IPS DF 4.7 (cell line): ENCODE measurements around the gene RPS6KL1.

Source experiments
- DNase-seq: peaks from one replicate; pipeline ENCODE4 v3.0.0-alpha.2; 2013; ENCODE audit warnings: low spot score; ENCODE audit errors: extremely low read depth

The RPS6KL1 gene

DNA sequence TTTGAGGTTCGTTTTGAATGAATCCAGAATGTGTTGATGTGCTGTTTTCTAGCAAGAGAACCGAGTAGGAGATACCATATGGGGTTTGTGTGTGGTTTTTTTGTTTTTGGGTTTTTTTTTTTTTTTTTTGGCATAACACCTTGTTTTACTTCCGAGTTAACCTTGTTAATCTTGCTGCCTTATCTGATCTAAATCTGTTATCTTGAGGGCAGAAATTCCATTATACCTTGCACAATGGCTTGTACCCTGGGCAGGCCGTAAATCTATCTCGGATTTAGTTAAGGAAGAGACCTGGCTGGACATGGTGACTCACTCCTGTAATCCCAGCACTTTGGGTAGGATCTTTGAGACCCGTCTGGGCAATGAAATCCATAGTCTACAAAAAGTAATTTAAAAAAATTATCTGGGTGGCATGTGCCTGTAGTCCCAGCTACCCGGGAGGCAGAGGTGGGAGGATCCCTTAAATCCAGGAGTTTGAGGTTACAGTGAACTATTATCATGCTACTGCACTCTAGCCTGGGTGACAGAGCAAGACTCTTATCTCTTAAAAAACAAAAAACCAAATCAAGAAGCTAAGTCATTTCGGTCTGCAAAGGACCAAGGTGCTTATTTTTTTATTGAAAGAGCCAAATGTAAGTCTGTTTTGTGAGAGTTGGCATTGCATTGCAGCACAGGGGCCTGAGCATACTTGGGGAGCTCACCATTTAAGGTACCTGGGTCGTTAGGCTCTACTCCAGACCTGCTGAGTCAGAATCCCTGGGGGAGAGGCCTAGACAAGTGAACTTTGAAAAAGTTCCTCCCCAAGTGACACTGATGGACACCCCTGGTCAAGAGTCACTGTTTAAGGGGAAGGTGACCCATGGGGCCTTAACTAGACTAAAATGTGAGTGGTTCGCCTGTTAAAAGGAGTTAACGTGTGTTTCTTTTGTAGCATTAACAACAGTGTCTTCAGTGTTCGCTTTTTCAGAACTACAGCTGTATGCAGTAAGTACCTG lies 34.6 kb downstream of the RPS6KL1 start:
- DNase-seq = no peak

DNA sequence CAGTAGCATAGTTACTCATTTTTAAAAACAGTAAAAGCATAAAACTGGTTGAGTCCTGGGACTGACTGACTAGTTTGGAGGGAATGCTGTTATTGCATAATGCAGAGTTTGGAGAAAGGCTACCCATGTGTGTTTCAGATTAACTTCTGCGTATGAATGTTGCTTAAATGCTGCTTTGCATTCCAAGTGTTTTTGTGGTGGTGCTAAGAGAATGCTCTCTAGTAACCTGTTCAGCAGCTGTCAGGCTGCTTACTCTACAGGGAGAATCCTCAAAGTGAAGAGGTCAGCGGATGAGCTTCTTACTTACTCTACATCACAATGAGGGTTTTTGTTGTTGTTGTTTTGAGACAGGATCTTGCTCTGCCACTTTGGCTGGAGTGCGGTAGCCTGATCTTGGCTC lies 37.1 kb downstream of the RPS6KL1 start:
- peak; percentile 58 for DNase-seq

DNA sequence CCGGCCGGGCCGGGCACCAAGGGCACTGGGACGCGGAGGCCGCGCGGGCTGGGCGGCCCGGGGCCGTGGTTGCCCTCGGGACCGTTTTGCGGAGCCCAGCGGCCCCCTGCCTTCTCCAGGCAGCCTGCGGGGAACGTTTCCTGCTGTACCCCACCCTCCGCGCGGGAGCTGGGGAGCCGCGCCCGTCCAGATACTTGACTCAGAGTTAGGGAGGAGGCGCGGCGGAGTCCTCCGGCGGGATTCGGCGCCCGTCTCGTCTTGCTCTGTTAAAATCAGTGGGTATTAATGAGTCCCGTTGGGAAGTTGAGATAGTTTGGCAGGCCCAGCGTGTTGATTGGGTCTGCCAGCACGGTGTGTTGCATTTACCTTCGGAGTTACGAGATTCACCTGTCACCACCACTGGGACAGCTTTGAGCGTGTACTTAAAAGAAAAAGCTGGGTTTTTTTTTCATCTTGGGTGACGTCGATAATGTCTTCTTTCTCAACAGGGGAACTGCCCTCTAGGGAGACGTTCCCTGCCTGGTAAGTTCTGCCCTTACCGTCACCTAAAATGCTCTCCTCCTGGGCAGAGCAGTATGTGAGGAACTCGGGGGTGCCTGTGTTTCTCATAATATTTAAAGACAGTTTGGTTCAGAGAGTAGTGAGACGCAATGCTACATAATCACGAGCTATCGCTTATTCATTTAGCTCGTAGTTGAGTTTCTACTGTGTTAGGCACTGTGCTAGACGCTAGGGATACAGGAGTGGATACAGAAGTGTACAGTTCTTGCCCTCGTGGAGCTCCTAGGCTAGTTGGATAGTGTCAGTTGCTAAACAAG lies 40.7 kb downstream of the RPS6KL1 start:
- no peak for DNase-seq

DNA sequence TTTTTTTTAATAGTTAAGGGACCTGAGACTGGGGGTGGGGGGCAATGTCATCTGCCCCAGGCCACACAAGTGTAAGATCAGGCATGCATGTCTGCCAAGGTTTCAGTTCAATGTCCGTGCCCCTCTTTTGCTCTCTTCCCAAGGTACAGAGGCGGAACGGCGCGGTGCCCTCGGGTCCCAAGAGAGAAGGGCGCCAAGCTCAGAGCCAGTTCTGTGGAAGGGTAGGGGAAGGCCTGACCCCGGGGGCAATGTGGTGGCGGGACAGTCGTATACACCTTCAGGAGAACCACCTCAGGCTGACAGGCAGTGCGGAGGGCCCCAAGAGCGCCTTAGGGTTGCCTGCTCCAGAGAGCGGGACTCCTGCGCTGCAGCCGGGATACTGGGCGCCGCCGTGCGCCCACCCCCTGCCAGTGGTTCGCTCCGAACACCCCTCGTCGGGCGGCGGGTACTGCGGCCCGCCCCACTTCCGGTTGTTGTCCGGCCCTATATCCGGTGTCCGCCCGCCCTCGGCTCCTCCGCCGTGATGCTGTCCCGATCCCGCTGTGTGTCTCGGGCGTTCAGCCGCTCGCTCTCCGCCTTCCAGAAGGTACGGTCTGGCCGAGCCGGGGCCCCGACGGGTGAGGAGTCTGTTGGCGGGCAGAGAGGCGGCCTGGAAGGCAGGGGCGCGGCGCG lies 41.5 kb downstream of the RPS6KL1 start, which contains the start of gene DLST:
Gene DLST (plus strand): TSS at position 486 of the 672 bp plus-strand sequence. CDS start 38 bp downstream, at position 524.
- peak; percentile 72 for DNase-seq

DNA sequence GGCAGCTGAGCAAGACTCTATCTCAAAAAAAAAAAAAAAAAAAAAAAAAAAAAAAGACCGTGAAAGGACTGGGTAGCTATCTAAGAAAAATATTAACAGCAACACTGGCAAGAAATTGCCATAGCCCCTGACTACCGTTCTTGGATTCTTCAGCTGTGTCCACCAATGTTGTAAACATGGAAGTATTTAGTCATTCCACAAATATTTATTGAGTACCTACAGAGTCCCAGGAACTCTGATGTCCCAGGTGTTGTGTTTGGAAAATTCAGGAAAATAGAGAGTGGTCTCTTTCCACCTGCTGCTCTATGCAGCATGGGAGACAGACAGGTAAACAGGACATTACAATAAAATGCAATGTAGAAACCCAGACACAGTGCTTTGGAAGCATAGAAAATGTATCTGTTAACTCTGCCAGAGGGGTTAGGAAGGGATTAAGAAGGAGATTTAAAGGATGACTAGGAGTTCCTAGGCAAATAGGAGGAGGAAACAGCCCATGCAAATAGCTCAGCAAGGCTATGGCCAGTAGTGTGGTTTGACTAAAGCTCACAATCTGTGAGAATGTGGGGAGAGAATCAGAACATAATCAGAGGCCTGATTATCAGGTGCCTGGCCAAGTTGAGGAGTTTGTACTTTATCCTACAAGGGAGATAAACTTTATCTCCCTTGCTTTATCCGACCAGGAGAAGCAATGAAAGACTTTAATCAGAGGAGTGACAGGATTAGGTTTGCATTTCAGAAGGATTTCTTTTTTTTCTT lies 43.5 kb downstream of the RPS6KL1 start:
- no peak for DNase-seq

DNA sequence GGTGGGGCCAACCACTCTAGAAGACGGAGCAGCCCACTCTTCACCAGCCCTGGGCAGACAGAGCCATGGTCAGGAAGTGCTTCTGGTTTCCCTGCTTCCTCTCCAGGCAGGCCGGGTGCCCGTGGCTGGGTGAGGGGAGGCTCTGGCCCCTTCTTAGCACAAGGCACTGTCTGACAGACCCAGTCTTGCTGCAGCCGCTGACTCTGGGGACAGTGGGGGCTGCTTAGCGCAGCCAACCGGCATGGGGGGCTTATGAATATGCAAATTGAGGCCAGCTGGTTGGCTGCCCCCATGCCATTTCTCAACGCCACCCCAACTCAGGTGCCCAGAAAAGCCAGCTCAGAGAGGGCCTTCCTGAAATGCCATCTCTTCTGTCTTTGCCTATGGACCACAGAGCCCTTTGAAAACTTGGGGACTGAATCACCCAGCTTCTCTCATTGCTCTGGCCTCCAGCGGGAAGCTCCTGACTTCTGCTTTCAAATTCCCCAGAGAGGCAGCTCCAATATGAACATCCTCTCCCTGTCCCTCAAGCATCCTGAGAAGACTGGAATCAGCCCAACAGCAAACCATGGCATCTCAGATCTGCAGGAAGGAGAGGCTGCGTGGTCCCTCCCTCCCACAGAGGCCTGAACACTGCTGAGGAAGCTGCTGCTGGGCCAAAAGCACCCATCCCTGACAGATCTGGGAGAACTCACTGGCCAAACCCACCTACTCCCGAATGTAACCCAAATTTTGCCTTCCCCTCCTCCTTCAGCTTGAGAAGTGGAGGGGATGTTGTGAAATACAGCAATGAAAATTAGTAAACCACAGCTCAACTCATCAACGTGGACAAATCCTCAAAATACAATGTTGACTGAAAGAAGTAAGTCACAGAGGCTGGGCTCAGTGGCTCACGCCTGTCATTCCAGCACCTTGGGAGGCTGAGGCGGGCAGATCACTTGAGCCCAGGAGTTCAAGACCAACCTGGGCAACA lies 46.8 kb downstream of the RPS6KL1 start, which contains the start of gene PROX2:
Gene PROX2 (minus strand): TSS at position 205 of the 973 bp plus-strand sequence. CDS start 12,311 bp downstream, outside the sequence.
- DNase-seq = no peak

DNA sequence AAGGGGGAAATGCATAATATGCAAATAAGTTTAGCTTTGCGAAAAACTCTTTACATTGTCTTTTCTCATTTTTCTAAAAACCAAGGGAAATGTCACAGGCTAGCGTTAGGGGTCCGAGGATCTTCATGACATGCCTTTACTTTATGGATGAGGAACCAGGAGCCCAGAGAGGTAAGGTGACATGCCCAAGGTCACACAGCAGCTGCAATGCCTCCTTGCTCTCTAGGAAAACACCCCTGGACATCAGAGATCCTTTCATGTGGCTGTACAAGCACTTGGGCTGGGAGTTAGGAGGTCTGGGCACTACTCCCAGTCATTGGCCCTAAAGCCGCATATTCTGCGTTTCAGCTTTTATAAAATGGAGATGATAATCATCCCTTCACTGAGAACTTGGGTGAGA lies 47.9 kb downstream of the RPS6KL1 start:
- DNase-seq = no peak

DNA sequence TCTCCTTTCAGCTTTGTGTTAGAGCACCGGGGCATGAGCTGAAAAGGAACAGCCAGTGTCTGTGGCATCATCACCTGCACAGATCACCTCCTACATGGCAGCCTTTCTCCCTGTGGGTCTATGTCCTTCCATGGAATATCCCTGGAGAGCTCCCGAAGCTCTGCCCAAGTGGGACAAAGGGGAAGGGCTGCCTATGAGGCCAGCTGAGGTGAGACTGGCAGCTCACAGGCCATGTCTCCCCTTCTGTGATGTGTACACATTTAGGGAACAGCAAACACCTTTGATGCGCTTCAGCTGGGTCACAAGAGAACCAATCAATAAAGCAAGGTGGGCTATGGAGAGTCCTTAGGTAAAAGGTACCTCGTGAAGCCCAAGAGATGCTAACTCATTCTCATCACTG lies 51.2 kb downstream of the RPS6KL1 start:
- no peak for DNase-seq

DNA sequence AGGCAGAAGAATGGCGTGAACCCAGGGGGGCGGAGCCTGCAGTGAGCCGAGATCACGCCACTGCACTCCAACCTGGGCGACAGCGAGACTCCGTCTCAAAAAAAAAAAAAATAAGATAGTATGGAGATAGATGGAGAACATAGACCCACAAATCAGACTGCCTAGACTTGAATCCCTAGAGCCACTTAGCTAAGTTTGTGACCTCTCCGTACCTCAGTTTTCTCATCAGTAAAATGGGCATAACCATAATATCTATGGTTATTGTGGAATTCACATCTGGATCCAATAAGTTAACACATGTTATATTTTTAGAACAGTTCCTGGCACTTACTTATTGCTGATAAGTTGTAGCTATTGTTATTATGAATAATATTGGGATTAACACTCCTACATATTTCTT lies 54.3 kb downstream of the RPS6KL1 start:
- no peak for DNase-seq

DNA sequence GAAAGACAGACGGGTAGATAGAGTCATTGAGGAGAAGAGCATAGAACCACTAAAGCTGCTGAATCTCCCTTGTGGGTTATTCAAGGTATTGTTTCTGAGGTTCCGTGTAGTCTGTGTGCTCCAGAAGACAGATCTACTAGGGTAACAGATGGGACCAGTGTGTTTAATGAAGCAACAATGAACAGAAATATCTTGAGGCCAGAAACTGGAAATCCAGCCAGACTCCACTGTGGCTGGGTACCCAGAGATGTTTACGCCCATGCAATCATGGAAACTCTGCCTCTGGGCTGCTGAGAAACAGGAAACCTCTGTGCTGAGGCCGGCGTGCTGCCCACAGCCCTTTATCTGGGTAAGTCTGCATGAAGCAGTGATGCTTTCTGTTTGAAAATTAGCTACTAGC lies 55.4 kb downstream of the RPS6KL1 start:
- no peak for DNase-seq

DNA sequence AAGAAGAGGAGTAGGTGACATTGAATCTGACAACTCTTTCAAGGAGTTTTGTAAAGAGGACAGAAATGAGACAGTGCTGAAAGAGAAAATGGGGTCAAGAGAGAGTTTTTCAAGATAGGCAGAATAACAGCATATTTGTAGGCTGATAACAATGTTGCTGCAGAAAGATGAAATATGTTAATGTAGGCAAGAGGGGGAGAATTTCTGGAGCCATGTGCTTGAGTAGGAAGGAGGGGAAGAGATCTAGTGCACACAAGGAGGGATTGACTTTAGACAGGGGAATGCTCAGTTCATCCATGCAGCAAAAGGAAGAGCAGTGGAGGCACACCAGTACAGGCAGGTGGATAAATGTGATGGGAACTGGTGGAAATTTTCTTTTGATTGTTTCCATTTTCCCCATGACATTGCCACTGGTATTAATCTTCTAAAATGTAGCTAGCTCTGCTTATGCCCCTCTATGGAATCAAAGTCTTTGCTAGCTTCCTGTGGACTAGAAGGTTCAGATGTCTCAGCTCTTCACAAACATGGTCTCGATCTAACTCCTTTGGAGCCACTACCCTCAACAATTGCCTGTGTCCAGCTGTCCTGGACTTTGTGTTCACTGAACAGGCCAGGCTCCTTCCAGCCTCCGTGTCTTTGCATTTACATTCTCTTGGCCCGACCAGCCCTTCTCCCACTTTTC lies 56.2 kb downstream of the RPS6KL1 start:
- no peak for DNase-seq

DNA sequence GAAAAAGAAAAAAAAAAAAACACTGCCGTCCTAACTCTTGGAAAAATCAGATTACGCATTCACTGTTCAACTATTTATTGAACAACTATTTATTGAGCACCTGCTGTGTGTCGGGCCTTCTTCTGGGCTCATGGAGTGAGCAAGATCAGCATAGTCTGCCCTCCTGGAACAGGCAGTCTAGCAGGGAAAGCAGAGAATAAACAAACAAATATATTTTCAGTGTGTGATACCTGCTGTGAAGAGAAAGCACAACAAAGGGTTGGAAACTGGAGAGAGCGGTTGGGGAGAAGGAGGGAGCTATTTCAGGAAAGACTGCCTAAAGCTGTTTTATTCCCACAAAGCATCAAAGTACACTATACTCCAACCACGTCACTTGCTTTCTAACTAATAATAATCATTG lies 57.9 kb downstream of the RPS6KL1 start:
- no peak for DNase-seq

DNA sequence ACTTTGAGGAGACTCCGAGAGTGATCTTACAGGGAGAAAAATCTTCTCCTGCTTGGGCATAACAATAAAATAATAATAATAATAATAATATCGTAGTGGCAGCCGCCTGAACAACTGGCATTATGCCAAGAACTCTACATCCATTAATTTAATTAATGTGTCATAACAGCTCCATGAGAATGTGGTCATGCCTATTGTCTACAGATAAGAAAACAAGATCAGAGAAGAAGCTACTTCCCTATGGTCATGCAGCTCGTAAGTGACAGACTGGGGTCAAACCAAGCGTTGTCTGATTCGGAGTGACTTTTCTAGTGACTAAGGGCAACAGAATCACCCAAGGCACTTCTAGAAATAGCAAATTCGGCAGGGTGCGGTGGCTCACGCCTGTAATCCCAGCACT lies 58.9 kb downstream of the RPS6KL1 start:
- DNase-seq = no peak

DNA sequence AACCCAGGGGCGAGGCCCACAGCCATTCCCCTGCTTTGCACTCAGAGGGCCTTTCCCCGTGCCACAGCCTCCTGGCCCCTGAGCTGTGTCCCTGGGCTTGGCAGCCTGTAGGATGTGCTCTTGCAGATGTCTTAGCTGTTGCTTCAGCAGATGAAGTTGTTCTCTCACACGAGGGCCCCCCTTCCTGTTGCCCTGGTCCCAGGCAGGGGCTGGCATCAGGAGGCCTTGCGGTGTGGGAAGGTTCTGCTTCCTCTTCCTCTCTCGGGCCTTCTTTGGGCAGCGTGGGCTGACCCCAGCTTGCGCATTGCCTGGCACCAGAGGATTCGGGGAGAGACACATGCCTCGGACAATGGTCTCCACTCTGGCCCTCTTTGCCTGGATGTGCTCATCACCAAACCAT lies 59.8 kb downstream of the RPS6KL1 start:
- no peak for DNase-seq

DNA sequence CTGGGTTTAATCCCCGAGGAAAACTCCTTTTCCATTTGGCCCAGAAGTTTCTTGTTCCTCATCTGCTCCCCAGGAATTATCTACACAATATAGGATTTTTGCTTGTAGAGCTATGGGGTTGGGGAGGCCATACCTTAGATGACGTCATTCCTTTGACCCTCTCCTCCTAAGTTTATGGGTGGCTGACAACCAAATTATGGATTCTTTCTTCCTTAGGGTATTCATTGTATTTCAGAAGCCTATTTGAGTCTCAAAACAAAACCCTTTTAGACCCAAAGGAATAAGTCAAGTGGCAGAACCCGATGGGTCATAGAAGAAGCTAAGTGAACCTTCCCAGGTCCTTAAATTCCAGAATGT lies 61.3 kb downstream of the RPS6KL1 start:
- no peak for DNase-seq

DNA sequence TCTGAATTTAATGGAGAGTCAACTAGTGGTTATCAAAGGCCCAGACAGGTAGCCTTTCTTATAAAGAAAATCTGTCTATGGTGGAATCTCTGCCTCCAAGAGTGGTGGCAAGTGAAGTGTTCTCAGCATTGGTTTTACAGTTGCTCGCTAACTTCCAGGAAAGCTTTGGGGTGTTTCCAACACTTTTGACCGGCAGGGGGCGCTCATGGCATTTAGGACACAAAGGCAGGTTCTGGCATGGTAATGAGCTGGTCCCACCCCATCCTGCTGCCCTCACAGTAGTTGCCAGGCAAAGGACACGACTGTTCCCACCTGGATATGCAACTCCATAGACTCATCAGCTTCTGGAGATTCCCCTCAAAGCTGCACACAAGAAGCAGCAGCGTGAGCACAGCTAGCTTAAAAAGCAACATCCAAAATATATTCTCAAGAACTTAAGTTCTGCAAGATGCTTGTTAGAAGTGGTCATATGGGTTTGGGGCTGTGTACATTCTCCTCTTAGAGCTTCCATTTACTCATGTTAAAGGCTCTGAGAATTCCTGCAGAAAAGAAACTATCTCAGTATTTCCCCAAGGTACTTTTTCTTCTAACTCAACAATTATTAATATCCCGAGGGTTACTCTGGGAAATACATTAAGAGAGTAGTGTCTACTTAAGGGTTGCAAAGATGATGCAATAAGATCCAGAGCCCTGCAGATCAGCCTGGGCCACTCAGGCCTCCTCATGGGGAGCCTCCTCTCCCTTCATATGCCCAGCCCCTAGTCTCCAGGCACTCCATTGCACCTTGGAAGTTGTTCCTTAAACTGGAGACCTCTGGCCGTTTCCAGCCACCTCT lies 61.9 kb downstream of the RPS6KL1 start:
- peak; percentile 69 for DNase-seq

DNA sequence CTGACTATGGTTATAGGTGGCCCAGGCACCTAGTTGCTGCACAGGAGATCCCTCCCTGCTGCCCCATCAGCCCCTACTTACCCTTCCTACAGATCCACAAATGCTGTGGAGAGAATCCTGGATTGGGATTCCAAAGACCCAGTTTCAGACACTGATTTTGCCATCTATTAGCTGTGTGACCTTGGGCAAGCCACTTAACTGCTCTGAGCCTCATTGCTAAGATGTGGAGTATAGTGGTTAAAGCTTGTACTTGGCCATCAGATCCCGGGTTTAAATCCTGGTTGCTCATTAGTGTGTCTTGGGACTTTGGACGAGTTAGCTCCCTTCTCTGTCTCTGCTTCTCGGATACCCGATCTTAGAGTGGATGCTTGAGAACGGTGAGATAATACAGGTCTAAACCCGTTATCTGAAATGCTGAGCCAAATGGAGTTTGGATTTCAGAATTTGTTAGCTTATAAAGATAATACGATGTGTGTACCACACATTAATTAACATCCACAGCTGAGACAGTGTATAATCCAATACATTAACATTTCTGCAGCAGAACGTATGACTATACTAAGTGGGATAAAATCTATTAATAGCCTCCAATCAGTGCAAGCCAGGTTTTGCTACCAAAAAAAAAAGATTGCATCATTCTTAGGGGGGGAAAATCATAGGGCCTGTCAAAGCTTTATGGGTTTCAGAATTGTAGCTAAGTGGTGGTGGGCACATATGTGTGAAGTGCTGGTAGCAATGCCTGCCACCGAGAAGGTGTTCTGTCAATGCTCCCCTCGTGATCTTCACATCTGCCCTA lies 63.1 kb downstream of the RPS6KL1 start:
- DNase-seq = no peak
